Transverse colon (tissue), 4 donors: Measurements from ENCODE around the gene SLC38A1.

Experiments
- POLR2A ChIP-seq: fragments of 450-650 bp; IDR thresholded peaks from one replicate; pipeline ENCODE4 v1.6.1; 2016; ENCODE audit warnings: antibody characterized with exemption, mild to moderate bottlenecking, moderate library complexity
- POLR2AphosphoS5 ChIP-seq, 3 donors: sonication (generic); formaldehyde crosslinking; IDR thresholded peaks; one replicate each; pipeline ENCODE4 v1.6.1; 2016; ENCODE audit warnings: antibody characterized with exemption in 3 of 3
- TF ChIP-seq, protein P1 (sequence below), 5 experiments: fragments of 200-600 bp in 3 of 5; fragments of 450-650 bp in 2 of 5; sonication (generic) in 3 of 5; IDR thresholded peaks; 1 replicate in 2 of 5; 2 replicates in 3 of 5; pipeline ENCODE4 v1.5.1; 2016 to 2017; ENCODE audit warnings: antibody characterized with exemption in 5 of 5, inconsistent platforms in 3 of 5, mild to moderate bottlenecking in 2 of 5, moderate library complexity in 1 of 5

DNA sequence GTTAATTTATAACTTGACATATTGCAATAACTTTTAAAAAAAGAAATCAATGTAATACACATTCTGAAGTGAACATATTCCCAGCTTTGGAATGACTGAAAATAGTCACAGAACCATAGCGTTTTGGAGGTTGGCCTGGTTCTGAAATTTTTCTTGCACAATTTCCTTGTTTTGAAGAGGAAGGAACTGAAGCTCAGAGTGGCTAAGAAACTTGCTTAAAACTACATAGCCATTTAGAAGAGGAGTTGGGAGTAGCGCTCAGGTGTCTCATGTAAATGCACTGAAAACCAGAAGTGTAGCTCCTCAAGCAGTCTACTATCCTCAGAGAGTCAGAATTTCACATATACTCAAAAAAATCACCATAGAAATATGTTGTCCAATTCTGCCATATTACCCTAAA, 41.2 kb downstream of the SLC38A1 start:
- no peak for TF ChIP-seq POLR2A
- TF ChIP-seq POLR2AphosphoS5 (IDR thresholded peaks at IDR 0.05): no peak
- TF ChIP-seq, protein P1, sequence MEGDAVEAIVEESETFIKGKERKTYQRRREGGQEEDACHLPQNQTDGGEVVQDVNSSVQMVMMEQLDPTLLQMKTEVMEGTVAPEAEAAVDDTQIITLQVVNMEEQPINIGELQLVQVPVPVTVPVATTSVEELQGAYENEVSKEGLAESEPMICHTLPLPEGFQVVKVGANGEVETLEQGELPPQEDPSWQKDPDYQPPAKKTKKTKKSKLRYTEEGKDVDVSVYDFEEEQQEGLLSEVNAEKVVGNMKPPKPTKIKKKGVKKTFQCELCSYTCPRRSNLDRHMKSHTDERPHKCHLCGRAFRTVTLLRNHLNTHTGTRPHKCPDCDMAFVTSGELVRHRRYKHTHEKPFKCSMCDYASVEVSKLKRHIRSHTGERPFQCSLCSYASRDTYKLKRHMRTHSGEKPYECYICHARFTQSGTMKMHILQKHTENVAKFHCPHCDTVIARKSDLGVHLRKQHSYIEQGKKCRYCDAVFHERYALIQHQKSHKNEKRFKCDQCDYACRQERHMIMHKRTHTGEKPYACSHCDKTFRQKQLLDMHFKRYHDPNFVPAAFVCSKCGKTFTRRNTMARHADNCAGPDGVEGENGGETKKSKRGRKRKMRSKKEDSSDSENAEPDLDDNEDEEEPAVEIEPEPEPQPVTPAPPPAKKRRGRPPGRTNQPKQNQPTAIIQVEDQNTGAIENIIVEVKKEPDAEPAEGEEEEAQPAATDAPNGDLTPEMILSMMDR (IDR thresholded peaks at IDR 0.05): no peak
